ENCODE results near the gene ABCA13.
"Not testable (repeated sequence)": the region's sequence is repeated elsewhere in the genome, so short reads cannot be mapped to it uniquely, and the experiment has no call there.

Gene ABCA13, protein sequence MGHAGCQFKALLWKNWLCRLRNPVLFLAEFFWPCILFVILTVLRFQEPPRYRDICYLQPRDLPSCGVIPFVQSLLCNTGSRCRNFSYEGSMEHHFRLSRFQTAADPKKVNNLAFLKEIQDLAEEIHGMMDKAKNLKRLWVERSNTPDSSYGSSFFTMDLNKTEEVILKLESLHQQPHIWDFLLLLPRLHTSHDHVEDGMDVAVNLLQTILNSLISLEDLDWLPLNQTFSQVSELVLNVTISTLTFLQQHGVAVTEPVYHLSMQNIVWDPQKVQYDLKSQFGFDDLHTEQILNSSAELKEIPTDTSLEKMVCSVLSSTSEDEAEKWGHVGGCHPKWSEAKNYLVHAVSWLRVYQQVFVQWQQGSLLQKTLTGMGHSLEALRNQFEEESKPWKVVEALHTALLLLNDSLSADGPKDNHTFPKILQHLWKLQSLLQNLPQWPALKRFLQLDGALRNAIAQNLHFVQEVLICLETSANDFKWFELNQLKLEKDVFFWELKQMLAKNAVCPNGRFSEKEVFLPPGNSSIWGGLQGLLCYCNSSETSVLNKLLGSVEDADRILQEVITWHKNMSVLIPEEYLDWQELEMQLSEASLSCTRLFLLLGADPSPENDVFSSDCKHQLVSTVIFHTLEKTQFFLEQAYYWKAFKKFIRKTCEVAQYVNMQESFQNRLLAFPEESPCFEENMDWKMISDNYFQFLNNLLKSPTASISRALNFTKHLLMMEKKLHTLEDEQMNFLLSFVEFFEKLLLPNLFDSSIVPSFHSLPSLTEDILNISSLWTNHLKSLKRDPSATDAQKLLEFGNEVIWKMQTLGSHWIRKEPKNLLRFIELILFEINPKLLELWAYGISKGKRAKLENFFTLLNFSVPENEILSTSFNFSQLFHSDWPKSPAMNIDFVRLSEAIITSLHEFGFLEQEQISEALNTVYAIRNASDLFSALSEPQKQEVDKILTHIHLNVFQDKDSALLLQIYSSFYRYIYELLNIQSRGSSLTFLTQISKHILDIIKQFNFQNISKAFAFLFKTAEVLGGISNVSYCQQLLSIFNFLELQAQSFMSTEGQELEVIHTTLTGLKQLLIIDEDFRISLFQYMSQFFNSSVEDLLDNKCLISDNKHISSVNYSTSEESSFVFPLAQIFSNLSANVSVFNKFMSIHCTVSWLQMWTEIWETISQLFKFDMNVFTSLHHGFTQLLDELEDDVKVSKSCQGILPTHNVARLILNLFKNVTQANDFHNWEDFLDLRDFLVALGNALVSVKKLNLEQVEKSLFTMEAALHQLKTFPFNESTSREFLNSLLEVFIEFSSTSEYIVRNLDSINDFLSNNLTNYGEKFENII (N-terminal part only)

DNA sequence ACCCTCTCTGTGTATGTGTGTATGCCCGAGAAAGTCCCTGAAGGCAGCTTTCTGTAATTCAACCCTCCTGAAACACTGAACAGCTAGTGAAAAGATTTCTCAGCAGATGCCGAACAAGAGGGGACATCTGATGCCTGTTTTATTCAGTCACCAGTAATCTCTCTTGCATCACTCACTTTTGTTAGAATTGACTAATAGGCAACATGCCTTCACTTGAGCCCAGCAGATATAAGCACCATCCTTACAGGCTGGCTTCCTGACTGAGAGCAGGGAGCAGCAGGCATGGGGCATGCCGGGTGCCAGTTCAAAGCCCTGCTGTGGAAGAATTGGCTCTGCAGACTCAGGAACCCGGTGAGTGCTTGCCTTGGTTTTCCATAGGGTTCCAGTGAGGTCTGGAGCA is at the start of gene ABCA13:
Gene ABCA13 (plus strand): TSS at position 257 of the 400 bp plus-strand sequence. CDS start 26 bp downstream, at position 283.
- no peak for DNase-seq
- intact Hi-C loops (cut with DNase I): no loop called here

GRCh38 chr7:48126037-48126436 is 45.2 kb upstream of the ABCA13 start:
- intact Hi-C loops (cut with DNase I): no loop called here
- DNase-seq: no peak

DNA sequence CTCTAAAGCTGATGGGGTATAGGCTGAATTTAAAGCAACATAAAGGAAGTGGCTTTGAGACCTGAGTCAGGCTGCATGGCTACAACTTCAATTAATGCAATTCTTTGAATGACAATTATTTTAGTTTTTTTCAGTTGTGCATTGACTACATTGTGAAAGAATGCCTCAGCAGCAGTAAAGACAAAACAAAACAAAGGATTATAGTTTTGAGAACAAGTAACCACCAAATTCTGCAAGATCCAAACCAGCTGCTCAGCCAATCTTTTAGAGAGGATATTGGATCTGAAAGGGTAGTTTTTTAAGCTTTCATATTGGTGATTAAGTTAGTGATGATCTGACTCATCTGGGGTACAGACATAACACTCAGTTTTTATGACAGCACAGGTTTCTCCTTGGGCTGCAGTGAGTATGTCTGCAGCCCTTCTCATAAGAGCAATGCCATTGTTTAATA is 40.6 kb upstream of the ABCA13 start:
- intact Hi-C loops (cut with DNase I): no loop called here
- DNase-seq: no peak

- DNase-seq: no peak
- intact Hi-C loops (cut with DNase I): no loop called here
Measured at GRCh38 chr7:48132792-48133191, 38.5 kb upstream of the ABCA13 start.

GRCh38 chr7:48139459-48139858 is 31.8 kb upstream of the ABCA13 start:
- DNase-seq: no peak
- intact Hi-C loops (cut with DNase I): no loop called here

- DNase-seq: no peak
- intact Hi-C loops (cut with DNase I): no loop called here
Measured at GRCh38 chr7:48140001-48140681, 31.1 kb upstream of the ABCA13 start.

DNA sequence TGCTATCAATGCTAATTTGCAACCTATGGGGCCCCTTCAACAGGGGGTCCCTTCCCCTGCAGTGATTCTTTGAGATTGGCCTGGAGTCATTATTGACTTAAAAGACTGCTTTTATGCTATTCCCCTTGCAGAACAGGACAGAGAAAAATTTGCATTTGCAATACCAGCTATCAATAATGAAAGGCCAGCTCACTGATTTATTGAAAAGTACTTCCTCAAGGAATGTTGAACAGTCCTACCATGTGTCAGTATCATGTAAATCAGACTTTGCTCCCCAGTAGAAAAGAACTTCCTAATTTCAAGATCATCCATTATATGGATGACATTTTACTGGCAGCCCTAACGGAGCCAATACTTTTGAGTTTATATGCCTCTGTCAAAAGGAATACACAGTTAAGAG is 29.7 kb upstream of the ABCA13 start:
- intact Hi-C loops (cut with DNase I): no loop called here
- DNase-seq: no peak

DNA sequence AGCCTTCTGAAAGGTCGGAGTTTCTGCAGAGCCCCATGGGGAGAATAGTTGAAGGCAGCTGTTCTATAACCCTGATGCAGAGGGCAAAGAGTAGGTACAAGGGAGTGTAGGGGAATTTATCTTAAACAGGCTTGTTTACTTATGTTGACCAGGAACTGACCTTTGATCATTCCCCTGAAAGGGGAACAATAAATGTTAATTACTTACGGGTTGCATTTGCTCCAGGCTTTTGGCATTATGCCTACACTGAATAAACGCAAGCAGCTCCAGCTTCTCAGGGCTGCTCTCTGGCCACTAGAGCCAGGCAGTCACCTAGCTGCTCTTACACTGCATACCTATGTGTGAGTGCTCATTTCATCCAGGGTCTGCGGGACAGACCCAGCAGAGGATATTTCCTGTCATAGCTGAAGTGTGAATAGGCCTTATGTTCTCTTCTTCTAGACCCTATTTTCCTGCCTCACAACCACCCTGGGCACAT is 26.9 kb upstream of the ABCA13 start:
- DNase-seq: no peak
- intact Hi-C loops (cut with DNase I): no loop called here

- intact Hi-C loops (cut with DNase I): no loop called here
- no peak for DNase-seq
Measured at GRCh38 chr7:48147078-48147591, 24.1 kb upstream of the ABCA13 start.

GRCh38 chr7:48147690-48148089 is 23.6 kb upstream of the ABCA13 start:
- intact Hi-C loops (cut with DNase I); DNase-seq: not testable (repeated sequence)

GRCh38 chr7:48148311-48148710 is 22.9 kb upstream of the ABCA13 start:
- intact Hi-C loops (cut with DNase I): no loop called here

DNA sequence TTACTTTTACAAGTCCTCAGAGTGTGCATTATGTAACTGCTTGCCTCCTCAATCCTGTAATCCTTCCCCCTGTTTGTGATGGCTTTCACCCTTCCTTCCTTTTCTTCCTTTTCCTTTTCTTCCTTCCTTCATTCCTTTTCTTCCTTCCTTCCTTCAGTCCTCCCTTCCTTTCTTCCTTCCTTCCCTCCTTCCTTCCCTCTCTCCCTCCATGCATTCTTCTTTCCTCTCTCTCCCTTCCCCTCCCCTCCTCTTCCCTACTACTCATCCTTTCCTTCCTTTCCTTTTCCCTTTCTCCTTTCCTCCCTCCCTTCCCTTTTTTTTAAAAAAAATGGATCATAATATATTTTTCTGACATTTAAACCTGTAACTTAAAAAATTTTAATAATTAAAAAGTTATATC is 22.2 kb upstream of the ABCA13 start:
- no peak for DNase-seq
- intact Hi-C loops (cut with DNase I): no loop called here

More at GRCh38 chr7:48148311-48148710, 22.9 kb upstream of the ABCA13 start:
- no peak for DNase-seq

- intact Hi-C loops (cut with DNase I): no loop called here
Measured at GRCh38 chr7:48150086-48150485, 21.2 kb upstream of the ABCA13 start.

GRCh38 chr7:48154792-48155413 is 16.4 kb upstream of the ABCA13 start:
- intact Hi-C loops (cut with DNase I): no loop called here
- peak in 33 of 42 donors; percentile 7 to 68 (median 33) for DNase-seq

More at GRCh38 chr7:48150086-48150485, 21.2 kb upstream of the ABCA13 start:
- DNase-seq: no peak

DNA sequence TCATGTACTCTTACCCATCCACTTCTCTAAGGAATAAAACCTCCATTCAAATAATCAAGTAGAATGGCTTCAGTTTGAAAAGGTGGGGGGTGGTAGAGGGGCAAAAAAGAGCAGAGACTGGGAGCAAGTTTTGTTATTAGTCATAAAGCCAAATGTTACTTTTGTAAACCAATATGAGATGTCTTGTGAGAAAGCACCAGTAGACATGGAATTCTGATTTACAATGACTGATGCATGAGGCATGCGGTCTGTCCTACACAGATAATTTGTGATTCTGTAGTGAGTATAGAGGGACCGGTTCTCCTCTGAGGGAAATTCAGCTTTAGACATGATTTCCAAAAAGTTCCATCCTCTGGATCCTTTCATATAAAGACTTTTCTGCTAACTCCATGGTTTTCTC is 12.9 kb upstream of the ABCA13 start:
- intact Hi-C loops (cut with DNase I): no loop called here

DNA sequence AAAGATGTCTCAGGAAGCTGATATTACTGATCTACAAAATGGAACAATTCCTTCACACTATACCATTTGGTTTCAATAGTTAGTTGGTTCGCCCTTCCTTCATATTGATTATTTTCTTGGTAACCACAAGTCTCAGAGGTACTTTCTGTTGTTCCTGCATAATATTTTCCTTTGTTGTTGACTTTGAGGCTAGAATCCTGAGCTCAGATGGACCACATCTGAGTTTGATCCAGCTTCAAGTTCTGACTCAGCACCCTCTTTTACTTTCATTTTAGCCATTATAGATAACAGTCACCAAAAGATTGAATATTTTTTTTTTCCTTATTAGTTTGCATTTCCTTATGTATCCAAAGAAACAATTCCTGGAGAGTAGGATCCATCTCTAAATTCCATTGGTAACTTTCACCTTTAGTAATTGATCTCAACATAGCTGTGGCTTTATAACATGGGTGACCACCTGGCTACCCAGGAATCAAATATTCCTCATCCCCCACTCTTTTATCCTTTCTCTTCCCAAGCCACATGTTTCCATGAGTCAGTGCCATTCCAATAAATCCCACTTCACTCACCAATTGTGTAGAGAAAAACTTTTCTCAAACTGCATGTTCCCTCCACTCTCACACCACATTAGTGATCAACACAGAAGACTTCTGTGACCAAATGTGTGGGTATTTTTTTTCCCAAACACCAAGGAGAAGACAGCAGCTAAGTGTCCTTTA is 9.7 kb upstream of the ABCA13 start:
- no peak for DNase-seq
- intact Hi-C loops (cut with DNase I): no loop called here

More for the DNA sequence above, 12.9 kb upstream of the ABCA13 start:
- no peak for DNase-seq

GRCh38 chr7:48165157-48165556 is 6.1 kb upstream of the ABCA13 start:
- DNase-seq: no peak
- intact Hi-C loops (cut with DNase I): no loop called here
